Measurements from ENCODE around the gene PTPRD.

Gene PTPRD

GRCh38 chr9:9387511-9388115 is 1225.2 kb downstream of the PTPRD start:
- H3K27ac ChIP-seq: no peak overlapping the region
- H4K20me1 ChIP-seq (ENCODE audit: insufficient read depth): no peaks in the 10 kb centered on the region
- no peak overlapping the region for H3K9ac ChIP-seq
- H2AFZ ChIP-seq (ENCODE audit: low read depth): no peak overlapping the region
- no peak for TF ChIP-seq CTCF (conservative IDR thresholded peaks at IDR 0.05; ENCODE audit: low read depth, low read length)
- H3K4me2 ChIP-seq: no peak overlapping the region
- H3K27me3 ChIP-seq (ENCODE audit: insufficient read depth, low read depth): no peaks in the 10 kb centered on the region
- no peaks in the 10 kb centered on the region for H3K4me1 ChIP-seq (ENCODE audit: low read depth, poor library complexity, severe bottlenecking)
- H3K79me2 ChIP-seq (ENCODE audit: insufficient read depth, low read depth): no peaks in the 10 kb centered on the region
- H3K36me3 ChIP-seq (ENCODE audit: insufficient read depth): no peaks in the 10 kb centered on the region
- no peak overlapping the region for H3K4me3 ChIP-seq (IDR thresholded peaks at IDR 0.05; ENCODE audit: insufficient read depth, low read depth, low read length)

GRCh38 chr9:9362332-9362731 is 1250.5 kb downstream of the PTPRD start:
- TF ChIP-seq CTCF (conservative IDR thresholded peaks at IDR 0.05; ENCODE audit: low read depth, low read length): no peak
- H3K4me2 ChIP-seq: no peak overlapping the region
- H3K27me3 ChIP-seq (ENCODE audit: insufficient read depth, low read depth): no peaks in the 10 kb centered on the region
- no peaks in the 10 kb centered on the region for H3K4me1 ChIP-seq (ENCODE audit: low read depth, poor library complexity, severe bottlenecking)
- no peak overlapping the region for H2AFZ ChIP-seq (ENCODE audit: low read depth)
- H3K79me2 ChIP-seq (ENCODE audit: insufficient read depth, low read depth): no peaks in the 10 kb centered on the region
- H3K9ac ChIP-seq: no peak overlapping the region
- H3K4me3 ChIP-seq (IDR thresholded peaks at IDR 0.05; ENCODE audit: insufficient read depth, low read depth, low read length): no peak overlapping the region
- H4K20me1 ChIP-seq (ENCODE audit: insufficient read depth): no peaks in the 10 kb centered on the region
- no peaks in the 10 kb centered on the region for H3K36me3 ChIP-seq (ENCODE audit: insufficient read depth)
- H3K27ac ChIP-seq: no peak overlapping the region

GRCh38 chr9:9352877-9353481 is 1259.8 kb downstream of the PTPRD start:
- H3K79me2 ChIP-seq (ENCODE audit: insufficient read depth, low read depth): no peaks in the 10 kb centered on the region
- peak; percentile 74 for TF ChIP-seq CTCF (conservative IDR thresholded peaks at IDR 0.05; ENCODE audit: low read depth, low read length)

GRCh38 chr9:9341203-9341602 is 1271.6 kb downstream of the PTPRD start:
- no peak overlapping the region for H3K4me3 ChIP-seq (IDR thresholded peaks at IDR 0.05; ENCODE audit: insufficient read depth, low read depth, low read length)
- H2AFZ ChIP-seq (ENCODE audit: low read depth): no peak overlapping the region
- H3K4me1 ChIP-seq (ENCODE audit: low read depth, poor library complexity, severe bottlenecking): no peaks in the 10 kb centered on the region
- no peak overlapping the region for H3K27ac ChIP-seq
- H4K20me1 ChIP-seq (ENCODE audit: insufficient read depth): no peaks in the 10 kb centered on the region
- no peak for TF ChIP-seq CTCF (conservative IDR thresholded peaks at IDR 0.05; ENCODE audit: low read depth, low read length)
- H3K9ac ChIP-seq: no peak overlapping the region
- H3K79me2 ChIP-seq (ENCODE audit: insufficient read depth, low read depth): no peaks in the 10 kb centered on the region
- no peaks in the 10 kb centered on the region for H3K36me3 ChIP-seq (ENCODE audit: insufficient read depth)
- H3K4me2 ChIP-seq: no peak overlapping the region
- H3K27me3 ChIP-seq (ENCODE audit: insufficient read depth, low read depth): no peaks in the 10 kb centered on the region

More at GRCh38 chr9:9352877-9353481, 1259.8 kb downstream of the PTPRD start:
- Histone ChIP-seq H3K27me3 (ENCODE audit: insufficient read depth, low read depth) (no peaks in the 10 kb centered on the region), H2AFZ (ENCODE audit: low read depth) (no peak overlapping the region), H3K4me2 (no peak overlapping the region), H3K27ac (no peak overlapping the region), H3K4me3 (IDR thresholded peaks at IDR 0.05; ENCODE audit: insufficient read depth, low read depth, low read length) (no peak overlapping the region), H3K36me3 (ENCODE audit: insufficient read depth) (no peaks in the 10 kb centered on the region), H4K20me1 (ENCODE audit: insufficient read depth) (no peaks in the 10 kb centered on the region), H3K9ac (no peak overlapping the region), H3K4me1 (ENCODE audit: low read depth, poor library complexity, severe bottlenecking) (no peaks in the 10 kb centered on the region)

All from KMS-11 (cell line).